ENCODE results near the gene MMP25.
A peak's percentile ranks its signal among the peaks of the same experiment; 100 is the strongest.
"Not testable (repeated sequence)": the region's sequence is repeated elsewhere in the genome, so short reads cannot be mapped to it uniquely, and the experiment has no call there.

The MMP25 gene

GRCh38 chr16:3053330-3053710 is 7.0 kb downstream of the MMP25 start:
- not testable (repeated sequence) for H3K9me3 ChIP-seq (ENCODE audit: control insufficient read depth in 2 of 2, low read length in 2 of 2); H3K36me3 ChIP-seq (ENCODE audit: control insufficient read depth in 2 of 2, insufficient read depth in 2 of 2, low read length in 2 of 2); H3K4me1 ChIP-seq (ENCODE audit: control insufficient read depth in 2 of 2, insufficient read depth in 2 of 2, low read length in 2 of 2); H3K9ac ChIP-seq (ENCODE audit: low read depth in 1 of 2, low read length in 2 of 2); H3K27ac ChIP-seq (ENCODE audit: low read depth in 2 of 2, low read length in 2 of 2); H3K4me3 ChIP-seq (ENCODE audit: low read length in 2 of 2); H3K27me3 ChIP-seq (ENCODE audit: control insufficient read depth in 2 of 2, insufficient read depth in 2 of 2, low read length in 2 of 2)

DNA sequence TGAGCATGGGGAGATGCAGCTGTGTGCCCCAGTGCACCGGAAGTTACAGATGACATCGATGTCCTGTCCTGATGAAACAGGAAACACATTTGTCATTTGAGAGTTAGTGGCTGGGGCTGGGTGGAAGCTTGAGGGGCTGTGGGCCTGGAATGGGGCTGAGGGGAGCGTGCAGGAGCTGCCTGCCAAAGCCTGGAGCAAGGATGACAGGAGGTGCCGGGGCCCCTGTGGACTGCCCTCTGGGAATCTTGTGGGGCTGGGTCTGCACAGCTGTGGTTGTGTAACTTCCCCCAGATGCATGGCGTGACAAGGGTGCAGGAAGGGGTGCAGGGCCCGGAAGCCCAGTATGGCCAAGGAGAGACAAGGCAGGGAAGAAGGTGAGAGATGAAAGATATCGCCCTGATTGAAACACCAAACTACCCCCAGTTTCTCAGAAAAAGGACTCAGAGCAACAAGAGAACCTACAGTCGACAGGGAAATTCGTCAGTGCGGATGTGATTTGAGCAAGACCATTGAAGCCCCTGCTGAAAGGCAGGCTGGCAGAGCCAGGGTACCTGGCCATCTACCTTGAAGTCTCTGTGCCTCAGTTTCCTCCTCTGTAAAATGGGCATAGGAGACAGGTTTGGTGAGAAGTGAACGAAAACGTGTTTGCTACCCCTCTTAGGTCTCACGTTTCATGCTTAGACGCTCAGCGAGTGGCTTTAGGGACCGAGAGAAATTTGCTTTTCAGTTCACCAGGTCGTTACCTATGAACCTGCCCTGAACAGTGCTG is 8.8 kb downstream of the MMP25 start:
- Histone ChIP-seq H3K4me1 (ENCODE audit: control insufficient read depth in 2 of 2, insufficient read depth in 2 of 2, low read length in 2 of 2) (peaks cover 12 to 20% of the 10 kb centered on the region in 2 donors), H3K4me3 (ENCODE audit: low read length in 2 of 2) (no peak overlapping the region), H3K9ac (ENCODE audit: low read depth in 1 of 2, low read length in 2 of 2) (no peak overlapping the region), H3K9me3 (ENCODE audit: control insufficient read depth in 2 of 2, low read length in 2 of 2) (no peaks in the 10 kb centered on the region), H3K36me3 (ENCODE audit: control insufficient read depth in 2 of 2, insufficient read depth in 2 of 2, low read length in 2 of 2) (no peaks in the 10 kb centered on the region), H3K27me3 (ENCODE audit: control insufficient read depth in 2 of 2, insufficient read depth in 2 of 2, low read length in 2 of 2) (no peaks in the 10 kb centered on the region), H3K27ac (ENCODE audit: low read depth in 2 of 2, low read length in 2 of 2) (peak overlapping the region in 1 of 2 donors; percentile 32)

DNA sequence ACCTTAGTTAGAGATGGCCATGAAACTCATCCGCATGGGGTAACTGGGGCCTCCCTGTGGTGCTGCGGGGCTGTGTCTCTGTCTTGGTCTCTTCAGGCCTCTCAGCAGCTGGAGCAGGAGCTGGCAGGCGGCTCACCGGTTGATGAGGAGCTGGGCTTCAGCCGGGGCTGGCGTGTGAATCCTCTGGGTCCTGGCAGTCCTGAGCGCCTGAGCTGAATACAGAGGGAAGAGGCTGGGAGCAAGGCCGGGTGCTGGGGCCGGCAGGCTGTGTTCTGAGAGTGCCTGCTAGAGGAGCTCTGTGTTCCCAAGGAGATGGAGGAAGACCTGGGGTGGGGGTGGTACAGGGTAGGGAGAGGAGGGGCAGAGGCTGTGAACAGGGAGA is 9.4 kb downstream of the MMP25 start:
- not testable (repeated sequence) for H3K36me3 ChIP-seq (ENCODE audit: control insufficient read depth in 2 of 2, insufficient read depth in 2 of 2, low read length in 2 of 2); H3K9ac ChIP-seq (ENCODE audit: low read depth in 1 of 2, low read length in 2 of 2); H3K4me3 ChIP-seq (ENCODE audit: low read length in 2 of 2); H3K9me3 ChIP-seq (ENCODE audit: control insufficient read depth in 2 of 2, low read length in 2 of 2); H3K27me3 ChIP-seq (ENCODE audit: control insufficient read depth in 2 of 2, insufficient read depth in 2 of 2, low read length in 2 of 2)
- Histone ChIP-seq H3K27ac (ENCODE audit: low read depth in 2 of 2, low read length in 2 of 2) (peak overlapping the region in 1 of 2 donors; percentile 32), H3K4me1 (ENCODE audit: control insufficient read depth in 2 of 2, insufficient read depth in 2 of 2, low read length in 2 of 2) (peaks cover 12 to 20% of the 10 kb centered on the region in 2 donors)

- no peak overlapping the region for H3K27ac ChIP-seq (ENCODE audit: low read depth in 2 of 2, low read length in 2 of 2)
- peaks cover 12 to 20% of the 10 kb centered on the region in 2 donors for H3K4me1 ChIP-seq (ENCODE audit: control insufficient read depth in 2 of 2, insufficient read depth in 2 of 2, low read length in 2 of 2)
- no peak overlapping the region for H3K9ac ChIP-seq (ENCODE audit: low read depth in 1 of 2, low read length in 2 of 2)
- H3K36me3 ChIP-seq (ENCODE audit: control insufficient read depth in 2 of 2, insufficient read depth in 2 of 2, low read length in 2 of 2), result no peaks in the 10 kb centered on the region
- no peaks in the 10 kb centered on the region for H3K27me3 ChIP-seq (ENCODE audit: control insufficient read depth in 2 of 2, insufficient read depth in 2 of 2, low read length in 2 of 2)
- no peak overlapping the region for H3K4me3 ChIP-seq (ENCODE audit: low read length in 2 of 2)
- no peaks in the 10 kb centered on the region for H3K9me3 ChIP-seq (ENCODE audit: control insufficient read depth in 2 of 2, low read length in 2 of 2)
These were observed 10.2 kb downstream of the MMP25 start for GRCh38 chr16:3056336-3057180.

GRCh38 chr16:3057181-3058138 is 11.1 kb downstream of the MMP25 start:
- no peaks in the 10 kb centered on the region for H3K36me3 ChIP-seq (ENCODE audit: control insufficient read depth in 2 of 2, insufficient read depth in 2 of 2, low read length in 2 of 2)
- peak overlapping the region in 1 of 2 donors; percentile 54 for H3K9ac ChIP-seq (ENCODE audit: low read depth in 1 of 2, low read length in 2 of 2)
- H3K27ac ChIP-seq (ENCODE audit: low read depth in 2 of 2, low read length in 2 of 2), result no peak overlapping the region
- H3K4me1 ChIP-seq (ENCODE audit: control insufficient read depth in 2 of 2, insufficient read depth in 2 of 2, low read length in 2 of 2), result peaks cover 12 to 20% of the 10 kb centered on the region in 2 donors
- H3K9me3 ChIP-seq (ENCODE audit: control insufficient read depth in 2 of 2, low read length in 2 of 2), result no peaks in the 10 kb centered on the region
- H3K4me3 ChIP-seq (ENCODE audit: low read length in 2 of 2), result peak overlapping the region in 1 of 2 donors; percentile 13
- no peaks in the 10 kb centered on the region for H3K27me3 ChIP-seq (ENCODE audit: control insufficient read depth in 2 of 2, insufficient read depth in 2 of 2, low read length in 2 of 2)

- no peaks in the 10 kb centered on the region for H3K9me3 ChIP-seq (ENCODE audit: control insufficient read depth in 2 of 2, low read length in 2 of 2)
- peak overlapping the region; percentile 73 to 86 for H3K4me3 ChIP-seq (ENCODE audit: low read length in 2 of 2)
- peak overlapping the region; percentile 72 to 87 for H3K9ac ChIP-seq (ENCODE audit: low read depth in 1 of 2, low read length in 2 of 2)
- no peaks in the 10 kb centered on the region for H3K27me3 ChIP-seq (ENCODE audit: control insufficient read depth in 2 of 2, insufficient read depth in 2 of 2, low read length in 2 of 2)
- H3K4me1 ChIP-seq (ENCODE audit: control insufficient read depth in 2 of 2, insufficient read depth in 2 of 2, low read length in 2 of 2), result peaks cover 12 to 26% of the 10 kb centered on the region in 2 donors
- no peaks in the 10 kb centered on the region for H3K36me3 ChIP-seq (ENCODE audit: control insufficient read depth in 2 of 2, insufficient read depth in 2 of 2, low read length in 2 of 2)
- H3K27ac ChIP-seq (ENCODE audit: low read depth in 2 of 2, low read length in 2 of 2), result peak overlapping the region; percentile 83 to 93
These were observed 12.0 kb downstream of the MMP25 start for GRCh38 chr16:3058139-3059030.

DNA sequence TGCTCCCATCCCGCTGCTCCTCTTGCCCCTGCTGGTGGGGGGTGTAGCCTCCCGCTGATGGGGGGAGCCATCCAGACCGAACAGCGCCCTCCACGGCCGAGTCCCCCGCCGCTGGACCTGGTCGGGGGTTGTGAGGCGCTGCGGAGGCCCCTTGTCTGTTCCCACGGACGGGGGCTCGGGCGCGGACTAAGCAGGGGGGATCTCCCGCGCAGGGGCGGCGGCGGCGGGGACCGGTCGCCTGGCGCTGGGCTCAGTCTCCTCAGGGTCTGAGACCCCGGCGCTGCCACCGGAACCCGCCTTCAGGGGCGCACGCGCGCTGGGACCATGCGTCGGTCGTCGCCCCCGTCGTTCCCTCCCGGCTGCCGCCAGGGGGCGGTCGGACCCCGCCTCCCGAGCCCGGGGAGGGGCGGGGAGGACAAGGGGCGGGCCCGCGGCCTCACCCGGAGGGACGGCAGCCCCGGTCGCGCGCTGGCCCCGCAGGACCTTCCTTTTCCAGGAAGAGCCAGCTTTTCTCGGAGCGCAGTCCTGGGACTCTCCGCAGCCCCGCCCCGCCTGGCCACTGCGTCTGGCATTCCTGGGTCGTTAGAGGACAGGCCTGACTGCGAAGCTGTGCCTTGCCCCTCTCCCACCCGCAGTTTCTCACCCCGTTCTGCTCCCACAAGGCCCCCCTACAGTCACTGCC is 12.8 kb downstream of the MMP25 start:
- Histone ChIP-seq H3K36me3 (ENCODE audit: control insufficient read depth in 2 of 2, insufficient read depth in 2 of 2, low read length in 2 of 2) (no peaks in the 10 kb centered on the region), H3K4me3 (ENCODE audit: low read length in 2 of 2) (peak overlapping the region; percentile 75 to 86), H3K27ac (ENCODE audit: low read depth in 2 of 2, low read length in 2 of 2) (peak overlapping the region; percentile 83 to 93), H3K27me3 (ENCODE audit: control insufficient read depth in 2 of 2, insufficient read depth in 2 of 2, low read length in 2 of 2) (no peaks in the 10 kb centered on the region), H3K4me1 (ENCODE audit: control insufficient read depth in 2 of 2, insufficient read depth in 2 of 2, low read length in 2 of 2) (peaks cover 12 to 31% of the 10 kb centered on the region in 2 donors), H3K9ac (ENCODE audit: low read depth in 1 of 2, low read length in 2 of 2) (peak overlapping the region; percentile 83 to 87), H3K9me3 (ENCODE audit: control insufficient read depth in 2 of 2, low read length in 2 of 2) (no peaks in the 10 kb centered on the region)

DNA sequence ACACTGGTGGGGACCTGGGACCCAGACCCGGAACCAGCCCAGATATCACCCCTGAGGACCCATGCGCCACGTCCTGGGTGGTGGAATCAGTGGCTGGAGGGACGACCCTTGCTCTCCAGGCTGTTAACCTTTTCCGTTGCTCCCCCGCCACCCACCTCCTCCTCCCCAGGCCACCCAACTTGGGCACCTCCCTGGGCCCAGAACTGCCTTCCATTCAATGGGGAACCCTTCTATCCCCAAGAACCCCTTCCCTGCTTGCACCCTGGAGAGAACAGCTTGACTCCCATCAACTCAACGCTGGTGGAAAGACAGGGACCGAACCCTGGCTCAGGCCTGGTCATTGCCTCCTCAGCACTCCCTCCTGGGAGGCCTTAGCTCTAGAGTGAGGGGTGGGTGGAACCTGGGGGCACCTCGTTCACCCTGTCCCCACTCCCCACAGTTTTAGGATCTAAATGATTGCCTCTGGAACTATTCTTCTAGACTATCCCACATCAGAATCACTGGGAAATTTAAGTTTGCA is 13.4 kb downstream of the MMP25 start:
- Histone ChIP-seq H3K4me3 (ENCODE audit: low read length in 2 of 2) (peak overlapping the region; percentile 75 to 86), H3K9me3 (ENCODE audit: control insufficient read depth in 2 of 2, low read length in 2 of 2) (no peaks in the 10 kb centered on the region), H3K9ac (ENCODE audit: low read depth in 1 of 2, low read length in 2 of 2) (peak overlapping the region; percentile 83 to 87), H3K27me3 (ENCODE audit: control insufficient read depth in 2 of 2, insufficient read depth in 2 of 2, low read length in 2 of 2) (no peaks in the 10 kb centered on the region), H3K36me3 (ENCODE audit: control insufficient read depth in 2 of 2, insufficient read depth in 2 of 2, low read length in 2 of 2) (no peaks in the 10 kb centered on the region), H3K4me1 (ENCODE audit: control insufficient read depth in 2 of 2, insufficient read depth in 2 of 2, low read length in 2 of 2) (peaks cover 14 to 36% of the 10 kb centered on the region in 2 donors), H3K27ac (ENCODE audit: low read depth in 2 of 2, low read length in 2 of 2) (peak overlapping the region; percentile 83 to 93)

Data from mucosa of rectum (tissue), 2 donors.